Esophagus mucosa (tissue), 1 donor: ENCODE measurements around the gene SSH3. TPM values are rescaled to one million over a fixed set of nuclear protein-coding genes. Genes with fewer than 3 reads are reported as not detected.

ENCODE experiments used
- ATAC-seq: fragments of 200-7000 bp; cut with Tn5 transposase; one replicate; pipeline ENCODE4 v1.9.1; 2020
- total RNA-seq: library from RNA; stranded (reverse); gene quantifications from one replicate; pipeline ENCODE4 v1.2.4, GENCODE V29; 2023
- donor health status: DM: yes; HTN: yes; CAD: no.

The SSH3 gene
- total RNA-seq, 1 donor from 2014 or later, result 78.4 TPM

DNA sequence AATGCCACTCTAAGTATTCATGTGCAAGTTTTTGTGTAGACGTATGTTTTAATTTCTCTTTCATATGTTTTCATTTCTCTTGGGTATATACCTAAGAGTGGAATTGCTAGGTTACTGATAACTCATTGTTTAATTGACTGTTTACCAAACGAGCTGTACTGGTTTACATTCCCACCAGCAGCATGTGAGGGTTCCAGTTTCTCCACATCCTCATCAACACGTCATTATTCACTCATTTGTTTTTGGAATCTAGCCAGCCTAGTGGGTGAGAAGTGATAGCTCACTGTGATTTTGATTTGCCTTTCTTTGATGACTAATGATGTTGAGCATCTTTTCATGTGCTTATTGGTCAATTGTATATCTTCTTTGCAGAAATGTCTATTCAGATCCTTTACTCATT is 10.2 kb upstream of the SSH3 start:
- peak; percentile 50 for ATAC-seq

- no peak for ATAC-seq
These were observed 7.5 kb upstream of the SSH3 start for GRCh38 chr11:67295846-67296245.

DNA sequence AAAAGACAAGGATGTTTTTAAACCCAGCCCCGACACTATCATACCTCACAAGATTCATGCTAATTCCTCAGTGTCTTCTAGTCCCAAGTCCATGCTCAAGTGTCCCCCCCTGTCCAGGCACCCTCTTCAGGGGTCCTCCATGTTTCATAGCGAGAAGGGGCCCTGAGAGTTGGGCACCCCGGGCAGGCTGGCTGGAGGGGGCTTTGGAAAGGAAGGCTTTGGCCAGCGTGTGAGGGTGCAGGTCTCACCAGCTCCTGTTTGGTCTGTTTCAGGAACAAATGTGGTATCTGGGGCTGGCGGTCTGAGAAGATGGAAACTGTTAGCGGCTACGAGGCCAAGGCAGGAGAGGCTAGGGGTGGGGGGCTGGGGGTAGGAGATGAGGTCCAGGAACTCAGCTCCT is 4.5 kb upstream of the SSH3 start:
- ATAC-seq, result no peak

- no peak for ATAC-seq
These were observed 3.7 kb upstream of the SSH3 start for GRCh38 chr11:67299471-67300191.

GRCh38 chr11:67300256-67300755 is 3.0 kb upstream of the SSH3 start:
- ATAC-seq, result no peak

- ATAC-seq, result no peak
These were observed 2.5 kb upstream of the SSH3 start for GRCh38 chr11:67300756-67301312.

- no peak for ATAC-seq
These were observed 1.9 kb upstream of the SSH3 start for GRCh38 chr11:67301313-67301921.

GRCh38 chr11:67301951-67302516 is 1.3 kb upstream of the SSH3 start:
- ATAC-seq, result peak; percentile 61

DNA sequence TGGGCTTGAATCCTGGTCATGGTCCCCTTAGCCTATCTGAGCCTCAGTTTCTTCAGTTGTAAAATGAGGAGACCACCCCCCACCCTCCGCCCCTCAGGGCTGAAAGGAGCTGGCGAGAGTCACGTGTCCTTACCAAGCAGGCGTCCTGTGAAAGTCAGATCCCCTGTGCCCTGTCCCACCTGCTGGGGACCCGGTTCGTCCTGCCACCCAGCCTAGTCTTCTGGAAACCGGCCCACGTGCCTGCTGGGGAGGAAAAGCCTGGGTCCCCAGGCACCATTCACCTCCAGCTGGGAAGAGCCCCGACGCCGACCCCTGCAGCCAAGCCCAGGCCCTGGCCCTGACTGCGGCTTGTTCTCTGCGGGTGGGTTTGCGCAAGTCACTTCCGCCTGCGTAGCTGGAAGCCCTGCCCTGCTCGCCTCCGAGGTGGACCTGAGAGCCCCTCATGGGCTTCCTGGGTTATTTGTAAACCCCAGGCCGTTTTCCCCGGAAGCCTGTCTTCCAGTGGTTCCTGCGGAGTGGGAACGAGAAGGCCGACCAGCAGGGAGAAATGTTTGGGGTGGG is 679 bp upstream of the SSH3 start:
- peak; percentile 5 for ATAC-seq

- ATAC-seq, result peak; percentile 21
These were observed 593 bp downstream of the SSH3 start for GRCh38 chr11:67303835-67304411.

- ATAC-seq, result no peak
These were observed 1.3 kb downstream of the SSH3 start for GRCh38 chr11:67304511-67305113.

DNA sequence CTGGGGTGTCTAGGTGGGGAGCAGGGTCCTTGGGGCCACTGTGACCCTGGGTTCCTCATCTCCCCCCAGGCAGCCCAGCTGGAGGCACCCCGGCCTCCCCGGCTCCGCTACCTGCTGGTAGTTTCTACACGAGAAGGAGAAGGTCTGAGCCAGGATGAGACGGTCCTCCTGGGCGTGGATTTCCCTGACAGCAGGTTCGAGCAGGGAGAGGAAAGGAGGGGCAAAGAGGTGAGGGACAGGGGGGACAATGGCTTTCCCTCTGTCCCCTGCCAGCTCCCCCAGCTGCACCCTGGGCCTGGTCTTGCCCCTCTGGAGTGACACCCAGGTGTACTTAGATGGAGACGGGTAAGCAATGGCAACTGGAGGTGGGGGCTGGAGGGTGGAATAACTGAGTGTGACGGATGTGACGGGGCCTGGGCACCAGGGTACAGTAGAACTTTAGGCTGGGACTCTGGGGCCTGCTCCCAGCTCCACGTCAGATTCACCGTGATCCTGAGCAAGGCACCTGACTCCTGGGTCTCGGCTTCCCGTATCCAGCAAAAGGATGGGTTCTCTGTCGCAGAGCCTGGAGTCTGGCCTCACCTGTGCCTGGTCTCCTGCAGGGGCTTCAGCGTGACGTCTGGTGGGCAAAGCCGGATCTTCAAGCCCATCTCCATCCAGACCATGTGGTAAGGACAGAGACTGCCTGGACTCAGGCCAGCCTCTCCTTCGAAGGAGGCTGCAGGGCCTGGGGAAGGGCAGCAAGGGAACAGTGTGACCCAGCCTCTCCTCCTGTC is 3.6 kb downstream of the SSH3 start:
- no peak for ATAC-seq

GRCh38 chr11:67307545-67308001 is 4.2 kb downstream of the SSH3 start:
- ATAC-seq, result no peak

GRCh38 chr11:67308031-67308866 is 4.9 kb downstream of the SSH3 start:
- no peak for ATAC-seq

GRCh38 chr11:67309166-67309565 is 5.8 kb downstream of the SSH3 start:
- no peak for ATAC-seq

DNA sequence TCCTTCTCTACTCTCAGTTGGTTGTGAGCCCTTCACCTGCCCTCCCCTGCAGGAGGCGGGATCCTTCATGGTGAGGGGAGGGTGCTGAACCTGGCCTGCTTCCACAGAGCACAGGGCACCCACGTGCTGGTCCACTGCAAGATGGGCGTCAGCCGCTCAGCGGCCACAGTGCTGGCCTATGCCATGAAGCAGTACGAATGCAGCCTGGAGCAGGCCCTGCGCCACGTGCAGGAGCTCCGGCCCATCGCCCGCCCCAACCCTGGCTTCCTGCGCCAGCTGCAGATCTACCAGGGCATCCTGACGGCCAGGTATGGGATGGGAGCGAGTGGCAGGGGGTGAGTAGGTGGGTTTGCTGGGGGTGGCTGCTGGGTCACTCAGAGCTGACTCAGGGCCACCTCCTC is 6.3 kb downstream of the SSH3 start:
- no peak for ATAC-seq

DNA sequence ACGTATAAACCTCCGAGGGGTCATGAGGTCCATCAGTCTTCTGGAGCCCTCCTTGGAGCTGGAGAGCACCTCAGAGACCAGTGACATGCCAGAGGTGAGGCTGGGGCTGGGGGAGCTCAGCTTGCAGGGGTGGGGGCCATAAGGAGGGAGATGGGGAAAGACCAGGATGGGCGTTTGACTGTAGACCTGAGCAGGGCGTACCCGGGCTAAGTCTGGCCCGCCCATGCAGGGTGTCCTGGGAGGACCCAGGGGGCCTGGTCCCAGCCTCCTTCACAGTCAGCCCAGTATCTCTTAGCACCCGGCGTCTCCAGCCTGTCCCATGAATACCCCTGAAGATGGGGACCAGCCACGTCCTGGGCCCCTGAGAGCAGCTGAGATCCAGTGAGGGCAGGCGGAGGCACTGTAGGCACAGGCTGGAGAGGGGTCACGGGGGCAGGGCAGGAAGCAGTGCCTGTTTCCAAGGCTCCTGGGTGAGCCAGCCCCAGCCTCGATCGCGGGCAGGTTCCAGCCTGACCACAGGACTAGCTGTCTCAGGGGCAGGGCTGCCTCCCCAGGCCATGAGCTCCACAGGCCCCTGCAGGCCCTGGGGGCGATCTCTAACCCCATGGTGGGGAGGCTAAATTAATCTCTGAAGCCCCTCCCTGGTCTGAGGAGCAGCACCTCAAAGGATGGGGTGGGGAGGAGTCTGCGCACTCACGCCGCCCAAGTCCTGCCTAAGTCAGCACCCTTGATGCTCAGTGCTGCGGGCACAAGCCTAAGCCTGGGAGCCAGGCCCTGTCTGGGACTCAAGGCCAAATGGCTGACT is 7.1 kb downstream of the SSH3 start:
- ATAC-seq, result peak; percentile 68

DNA sequence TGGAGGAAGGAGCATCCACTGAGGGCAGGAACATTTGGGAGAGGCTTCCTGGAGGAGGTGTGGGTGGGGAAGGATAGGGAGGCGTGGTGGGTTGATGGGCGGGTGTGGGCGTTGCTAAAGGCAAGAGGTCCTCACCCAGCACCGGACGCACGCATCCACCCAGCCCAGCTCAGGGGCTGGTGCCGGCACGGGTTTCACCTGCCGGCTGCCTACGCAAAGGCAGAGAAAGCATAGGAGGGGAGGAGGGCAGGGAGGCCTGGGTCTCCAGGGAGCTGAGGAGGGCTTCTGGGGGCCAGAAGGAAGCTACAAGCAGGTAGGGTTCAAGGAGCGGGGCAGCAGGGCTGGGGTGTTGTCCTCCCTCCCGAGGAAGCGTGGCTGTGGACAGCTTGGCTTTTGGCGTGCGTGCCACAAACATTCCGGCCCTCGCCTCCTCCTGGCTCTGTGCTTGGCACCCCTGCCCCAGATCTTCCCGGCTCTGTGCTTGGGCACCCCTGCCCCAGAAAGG is 7.8 kb downstream of the SSH3 start:
- no peak for ATAC-seq

- ATAC-seq, result peak; percentile 68
These were observed 8.3 kb downstream of the SSH3 start for GRCh38 chr11:67311556-67312082.
